ENCODE results near the gene TOMM22.

The TOMM22 gene

DNA sequence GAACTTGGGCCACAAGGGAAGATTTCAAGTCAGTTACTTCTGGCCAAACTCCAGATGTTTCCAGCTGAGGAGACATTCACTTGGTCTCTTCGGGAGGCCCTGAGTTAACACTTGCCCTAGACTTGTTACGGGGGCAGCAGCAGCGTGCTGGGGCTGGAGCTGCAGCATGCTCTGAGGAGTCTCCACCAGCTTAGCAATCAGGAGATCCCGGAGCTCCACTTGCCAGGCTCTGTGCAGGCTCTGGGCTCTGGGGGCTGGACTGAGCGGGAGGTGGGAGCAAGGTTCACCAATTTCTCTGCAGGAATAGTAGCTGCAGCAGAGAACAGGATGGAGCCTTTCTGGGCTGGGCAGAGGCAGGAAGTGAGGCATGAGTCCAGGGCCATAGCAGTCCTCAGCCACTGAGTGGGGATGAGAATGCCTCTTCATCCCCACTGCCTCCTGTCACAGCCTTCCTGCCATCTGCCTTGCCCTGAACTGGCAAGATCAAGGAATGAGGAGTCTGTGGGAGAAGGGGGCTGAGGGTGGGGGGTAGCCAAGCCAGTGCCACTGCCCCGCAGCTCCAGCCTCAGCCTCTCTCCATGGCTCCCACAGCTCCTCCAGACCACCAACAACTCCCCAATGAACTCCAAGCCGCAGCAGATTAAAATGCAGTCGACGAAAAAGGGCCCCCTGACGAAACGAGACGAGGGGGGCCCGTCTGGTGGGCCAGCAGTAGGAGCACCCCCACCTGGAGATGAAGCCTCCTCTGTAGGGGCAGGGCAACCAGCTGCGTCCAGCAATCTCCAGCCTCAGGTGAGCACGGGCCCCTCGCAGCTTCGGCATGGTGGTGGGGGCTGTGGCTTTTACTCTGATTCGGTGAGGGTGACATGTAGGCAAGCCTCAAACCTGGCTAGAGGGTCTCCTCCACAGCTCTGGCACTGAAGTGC lies 47.4 kb downstream of the TOMM22 start:
- intact Hi-C loops (cut with DNase I; ENCODE audit: low total_unique reads): no loop called here
- Histone ChIP-seq H3K4me3 (no peak overlapping the region), H3K9me3 (no peaks in the 10 kb centered on the region), H3K27ac (no peak overlapping the region), H3K36me3 (peaks cover 62 to 85% (median 75%) of the 10 kb centered on the region in 3 donors), H3K27me3 (no peaks in the 10 kb centered on the region), H3K4me1 (peaks cover 0 to 31% (median 28%) of the 10 kb centered on the region in 4 donors)
- TF ChIP-seq, protein P1, sequence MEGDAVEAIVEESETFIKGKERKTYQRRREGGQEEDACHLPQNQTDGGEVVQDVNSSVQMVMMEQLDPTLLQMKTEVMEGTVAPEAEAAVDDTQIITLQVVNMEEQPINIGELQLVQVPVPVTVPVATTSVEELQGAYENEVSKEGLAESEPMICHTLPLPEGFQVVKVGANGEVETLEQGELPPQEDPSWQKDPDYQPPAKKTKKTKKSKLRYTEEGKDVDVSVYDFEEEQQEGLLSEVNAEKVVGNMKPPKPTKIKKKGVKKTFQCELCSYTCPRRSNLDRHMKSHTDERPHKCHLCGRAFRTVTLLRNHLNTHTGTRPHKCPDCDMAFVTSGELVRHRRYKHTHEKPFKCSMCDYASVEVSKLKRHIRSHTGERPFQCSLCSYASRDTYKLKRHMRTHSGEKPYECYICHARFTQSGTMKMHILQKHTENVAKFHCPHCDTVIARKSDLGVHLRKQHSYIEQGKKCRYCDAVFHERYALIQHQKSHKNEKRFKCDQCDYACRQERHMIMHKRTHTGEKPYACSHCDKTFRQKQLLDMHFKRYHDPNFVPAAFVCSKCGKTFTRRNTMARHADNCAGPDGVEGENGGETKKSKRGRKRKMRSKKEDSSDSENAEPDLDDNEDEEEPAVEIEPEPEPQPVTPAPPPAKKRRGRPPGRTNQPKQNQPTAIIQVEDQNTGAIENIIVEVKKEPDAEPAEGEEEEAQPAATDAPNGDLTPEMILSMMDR (IDR thresholded peaks at IDR 0.05): no peak
- DNase-seq: peak in 1 of 2 donors; percentile 61

DNA sequence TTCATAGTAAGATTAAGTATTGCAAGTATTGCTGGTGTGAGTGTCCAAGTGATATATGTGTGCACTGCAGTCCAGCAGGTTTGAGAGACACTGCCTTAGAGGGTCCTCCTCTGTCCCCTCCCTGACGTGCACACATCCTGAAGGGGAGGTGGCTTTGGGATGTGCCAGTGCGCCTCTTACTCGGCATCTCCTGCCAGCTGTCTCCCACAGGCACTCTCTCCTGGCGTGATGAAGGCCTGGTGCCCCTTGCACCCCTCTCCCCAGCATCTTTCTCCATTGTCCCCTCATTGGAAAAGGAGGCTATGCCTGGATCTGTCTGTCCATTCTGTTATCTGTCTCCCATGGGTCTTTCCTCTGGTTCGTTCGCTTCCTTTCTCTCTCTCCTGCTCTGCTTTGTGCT lies 48.2 kb downstream of the TOMM22 start:
- no peak overlapping the region for H3K4me3 ChIP-seq
- TF ChIP-seq, protein P1 (IDR thresholded peaks at IDR 0.05): no peak
- H3K36me3 ChIP-seq: peaks cover 60 to 85% (median 75%) of the 10 kb centered on the region in 3 donors
- intact Hi-C loops (cut with DNase I; ENCODE audit: low total_unique reads): no loop called here
- peak in 1 of 2 donors; percentile 53 for DNase-seq
- peak overlapping the region in 1 of 2 donors; percentile 41 for H3K27ac ChIP-seq
- no peaks in the 10 kb centered on the region for H3K27me3 ChIP-seq
- peaks cover 0 to 40% (median 36%) of the 10 kb centered on the region in 4 donors for H3K4me1 ChIP-seq
- no peaks in the 10 kb centered on the region for H3K9me3 ChIP-seq

DNA sequence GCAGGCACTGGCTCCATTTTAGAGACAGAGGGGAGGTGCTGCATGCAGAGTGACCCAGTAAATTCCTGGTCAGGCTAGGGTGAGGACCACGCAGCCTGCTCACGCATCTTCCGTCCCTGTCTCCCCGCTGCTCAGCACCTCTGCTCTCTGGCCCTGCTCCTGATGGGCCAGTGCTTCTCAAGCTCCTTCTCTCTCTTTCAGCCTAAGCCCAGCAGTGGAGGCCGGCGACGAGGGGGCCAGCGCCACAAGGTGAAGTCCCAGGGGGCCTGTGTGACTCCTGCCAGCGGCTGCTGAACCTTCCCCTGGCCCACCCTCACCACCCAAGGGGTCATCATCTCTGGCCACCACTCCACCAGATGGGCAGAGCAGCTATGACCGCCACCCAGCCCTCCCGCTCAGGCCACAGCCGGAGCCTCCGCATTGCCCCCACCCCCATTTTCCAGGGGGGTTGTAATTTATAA lies 48.7 kb downstream of the TOMM22 start:
- peak in 1 of 2 donors; percentile 63 for DNase-seq
- TF ChIP-seq, protein P1 (IDR thresholded peaks at IDR 0.05): no peak
- H3K36me3 ChIP-seq: peaks cover 62 to 85% (median 75%) of the 10 kb centered on the region in 3 donors
- no peaks in the 10 kb centered on the region for H3K9me3 ChIP-seq
- H3K4me3 ChIP-seq: no peak overlapping the region
- H3K27ac ChIP-seq: peak overlapping the region; percentile 41 to 88
- intact Hi-C loops (cut with DNase I; ENCODE audit: low total_unique reads): no loop called here
- H3K4me1 ChIP-seq: peaks cover 0 to 45% (median 38%) of the 10 kb centered on the region in 4 donors
- H3K27me3 ChIP-seq: no peaks in the 10 kb centered on the region

GRCh38 chr22:38731703-38732161 lies 50.0 kb downstream of the TOMM22 start:
- intact Hi-C loops (cut with DNase I; ENCODE audit: low total_unique reads): no loop called here
- Histone ChIP-seq H3K4me3 (no peak overlapping the region), H3K27me3 (no peaks in the 10 kb centered on the region), H3K9me3 (no peaks in the 10 kb centered on the region), H3K27ac (peak overlapping the region; percentile 79 to 88), H3K36me3 (peaks cover 63 to 85% (median 75%) of the 10 kb centered on the region in 3 donors), H3K4me1 (peaks cover 0 to 55% (median 42%) of the 10 kb centered on the region in 4 donors)
- peak in 1 of 2 donors; percentile 65 for DNase-seq
- TF ChIP-seq, protein P1 (IDR thresholded peaks at IDR 0.05): no peak

DNA sequence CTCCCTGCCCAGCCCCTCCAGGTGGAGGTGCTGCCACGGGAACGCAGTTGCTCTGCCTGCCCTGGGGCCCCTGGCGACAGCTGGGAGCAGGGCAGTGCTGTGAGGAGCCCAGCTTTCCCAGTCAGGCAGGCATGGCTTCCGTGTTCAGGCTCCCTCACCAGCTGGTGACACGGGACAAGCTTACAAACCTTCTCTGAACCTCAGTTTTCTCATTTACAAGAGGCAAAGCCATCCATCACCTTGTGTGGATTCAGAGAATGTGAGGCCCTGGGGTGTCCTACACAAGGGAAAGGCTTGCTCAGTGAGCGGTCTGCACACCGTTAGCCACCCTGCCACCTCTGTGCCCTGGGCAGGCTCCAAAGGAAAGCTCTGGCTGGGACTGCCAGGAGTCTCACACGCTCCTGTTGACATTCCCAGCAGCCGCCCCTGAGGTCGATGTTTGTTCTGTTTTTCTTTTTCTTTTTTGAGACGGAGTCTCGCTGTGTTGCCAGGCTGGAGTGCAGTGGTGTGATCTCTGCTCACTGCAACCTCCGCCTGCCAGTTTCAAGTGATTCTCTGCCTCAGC lies 50.6 kb downstream of the TOMM22 start:
- DNase-seq: peak in 1 of 2 donors; percentile 89
- Histone ChIP-seq H3K27me3 (no peaks in the 10 kb centered on the region), H3K27ac (peak overlapping the region; percentile 79 to 88), H3K9me3 (no peaks in the 10 kb centered on the region), H3K36me3 (peaks cover 63 to 85% (median 75%) of the 10 kb centered on the region in 3 donors), H3K4me1 (peaks cover 0 to 55% (median 42%) of the 10 kb centered on the region in 4 donors), H3K4me3 (no peak overlapping the region)
- TF ChIP-seq, protein P1 (IDR thresholded peaks at IDR 0.05): no peak
- intact Hi-C loops (cut with DNase I; ENCODE audit: low total_unique reads): no loop called here

All from tibial artery (tissue), 4 donors.